GM19328 (cell line): Measurements from ENCODE around the gene MATN1.

Experiments used
- ATAC-seq: cut with Tn5 transposase; IDR thresholded peaks from one replicate; pipeline ENCODE4 v1.9.1; 2021; ENCODE audit warnings: mild to moderate bottlenecking, moderate library complexity; ENCODE audit not compliant: unreplicated experiment

The MATN1 gene

DNA sequence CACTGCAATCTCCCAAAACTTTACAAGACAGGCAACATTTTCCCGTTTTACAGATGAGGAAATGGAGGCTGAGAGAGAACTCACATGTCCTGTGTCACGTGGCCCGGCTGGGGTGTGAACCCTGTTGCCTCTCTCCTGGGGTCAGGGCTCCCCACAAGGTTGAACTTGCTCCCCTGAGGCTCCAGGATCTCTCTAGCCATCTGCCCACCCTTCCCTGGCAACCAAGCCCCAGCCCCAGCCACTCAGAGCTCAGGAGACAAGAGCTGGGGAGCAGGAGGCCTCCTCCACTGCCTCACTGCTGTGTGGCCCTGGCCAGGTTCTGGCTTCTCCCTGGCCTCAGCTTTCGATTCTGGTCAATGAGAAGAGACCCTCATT lies 22.4 kb upstream of the MATN1 start:
- ATAC-seq: no peak

GRCh38 chr1:30745156-30745833 lies 21.9 kb upstream of the MATN1 start:
- no peak for ATAC-seq

DNA sequence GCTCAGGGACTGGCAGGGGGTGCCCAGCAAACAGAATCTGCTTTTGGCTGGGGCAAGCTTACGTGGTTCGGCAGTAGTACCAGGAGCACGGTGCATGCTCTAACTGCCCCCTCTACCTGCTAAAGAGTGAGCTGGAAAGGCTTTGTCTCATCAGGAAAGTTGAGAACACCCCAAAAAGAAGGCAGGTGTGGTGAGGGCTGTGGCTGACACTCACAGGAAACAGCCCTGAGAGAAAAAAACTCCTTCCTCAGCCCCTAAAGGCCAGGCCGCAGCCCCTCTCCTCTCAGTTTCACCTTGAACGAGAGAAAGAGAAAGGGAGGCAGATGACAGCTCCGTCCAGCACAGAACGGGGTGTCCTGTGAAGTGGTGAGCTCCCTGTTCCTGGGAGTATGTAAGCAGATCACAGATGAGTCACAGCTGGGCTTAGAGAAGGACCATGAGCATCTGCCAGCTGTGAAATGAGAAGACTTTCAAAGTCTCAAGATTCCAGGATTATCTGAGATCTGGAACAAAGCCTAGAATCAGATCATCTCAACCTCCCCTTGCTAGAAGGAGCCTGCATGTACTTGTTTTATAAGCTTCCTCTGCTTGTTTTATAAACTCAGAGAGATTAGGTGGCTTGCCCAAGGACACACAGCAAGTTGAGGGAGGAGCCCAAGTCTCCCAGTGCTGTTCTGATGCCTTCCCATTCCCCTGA lies 20.8 kb upstream of the MATN1 start:
- ATAC-seq: no peak

GRCh38 chr1:30743584-30744059 lies 20.2 kb upstream of the MATN1 start:
- no peak for ATAC-seq

DNA sequence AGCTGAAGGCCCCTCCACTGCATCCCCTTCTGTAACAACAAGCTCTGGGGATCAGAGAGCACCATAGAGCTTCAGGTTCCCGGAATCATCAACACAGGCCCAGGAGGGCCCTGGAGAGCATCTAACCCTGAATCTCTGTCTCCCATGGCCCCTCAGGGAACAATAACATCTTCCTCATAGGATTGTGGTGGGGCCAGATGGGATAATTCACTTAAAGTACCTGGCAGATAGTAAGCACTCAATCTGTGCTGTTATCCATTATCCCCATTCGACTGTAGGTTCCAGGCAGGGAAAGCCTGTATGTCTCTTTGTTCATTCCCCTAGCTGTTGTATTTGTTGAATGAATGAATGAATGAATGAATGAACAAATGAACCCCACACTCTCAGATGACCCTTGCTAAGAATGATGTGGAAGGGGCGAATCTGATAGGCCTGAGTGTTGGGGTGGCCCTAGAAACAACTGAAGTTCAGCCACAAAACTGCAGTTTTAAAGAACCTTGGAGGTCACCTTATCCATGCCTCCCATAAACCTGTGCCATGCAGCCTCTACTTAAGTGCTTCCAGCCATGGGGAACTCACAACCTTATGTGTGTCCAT lies 19.7 kb upstream of the MATN1 start:
- ATAC-seq: no peak

- ATAC-seq: no peak
Observed at GRCh38 chr1:30742300-30742962, 19.0 kb upstream of the MATN1 start.

DNA sequence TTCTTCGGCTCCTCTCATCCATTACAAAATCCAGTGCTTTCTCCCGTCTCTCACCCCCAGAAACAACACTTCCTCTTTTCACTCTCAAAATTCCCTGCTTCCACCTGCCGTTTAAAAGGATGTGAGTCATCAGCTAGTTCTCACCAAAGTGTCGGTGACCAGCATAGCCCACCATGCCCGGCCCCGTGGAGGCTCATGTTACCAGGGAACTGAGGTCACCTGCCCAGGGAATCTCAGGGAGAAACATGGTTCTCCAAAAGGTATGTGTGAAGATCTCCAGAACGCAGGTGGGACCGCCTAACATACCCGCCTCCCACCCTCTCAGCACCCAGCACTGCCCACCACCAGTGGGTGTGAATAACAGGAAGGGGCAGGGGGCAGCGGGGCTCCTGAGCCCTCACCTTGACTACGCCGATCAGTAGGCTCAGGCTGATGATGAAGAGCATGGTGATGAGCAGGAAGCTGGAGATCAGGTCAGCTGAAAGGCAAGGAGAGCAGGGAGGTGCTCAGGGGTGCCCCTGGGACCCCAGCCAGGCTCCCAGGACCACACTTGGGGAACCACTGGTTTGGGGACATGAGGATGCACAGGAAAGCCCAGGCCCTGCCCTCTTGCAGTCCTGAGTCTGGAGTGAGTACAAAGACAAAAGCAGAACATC lies 18.0 kb upstream of the MATN1 start:
- no peak for ATAC-seq

GRCh38 chr1:30740251-30741238 lies 17.2 kb upstream of the MATN1 start:
- ATAC-seq: no peak

DNA sequence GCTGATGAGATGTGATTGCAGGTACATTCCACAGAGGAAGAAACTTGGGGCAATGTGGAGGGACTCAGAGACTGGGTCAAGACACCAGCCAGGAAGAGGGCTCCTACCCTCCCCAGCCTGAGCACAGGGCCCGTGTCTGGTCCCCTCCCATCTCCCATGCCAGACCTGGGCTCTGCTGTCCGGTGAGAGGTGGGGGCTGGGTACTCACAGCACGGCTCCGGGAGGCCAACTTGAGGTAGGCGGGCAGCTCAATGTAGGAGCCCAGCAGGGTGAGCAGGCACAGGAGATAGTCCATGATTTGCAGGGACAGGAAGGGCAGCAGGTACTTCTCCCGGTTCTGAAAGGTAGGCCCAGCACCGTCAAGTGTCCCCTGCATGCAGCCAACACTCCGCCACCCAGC lies 16.2 kb upstream of the MATN1 start:
- ATAC-seq: no peak

DNA sequence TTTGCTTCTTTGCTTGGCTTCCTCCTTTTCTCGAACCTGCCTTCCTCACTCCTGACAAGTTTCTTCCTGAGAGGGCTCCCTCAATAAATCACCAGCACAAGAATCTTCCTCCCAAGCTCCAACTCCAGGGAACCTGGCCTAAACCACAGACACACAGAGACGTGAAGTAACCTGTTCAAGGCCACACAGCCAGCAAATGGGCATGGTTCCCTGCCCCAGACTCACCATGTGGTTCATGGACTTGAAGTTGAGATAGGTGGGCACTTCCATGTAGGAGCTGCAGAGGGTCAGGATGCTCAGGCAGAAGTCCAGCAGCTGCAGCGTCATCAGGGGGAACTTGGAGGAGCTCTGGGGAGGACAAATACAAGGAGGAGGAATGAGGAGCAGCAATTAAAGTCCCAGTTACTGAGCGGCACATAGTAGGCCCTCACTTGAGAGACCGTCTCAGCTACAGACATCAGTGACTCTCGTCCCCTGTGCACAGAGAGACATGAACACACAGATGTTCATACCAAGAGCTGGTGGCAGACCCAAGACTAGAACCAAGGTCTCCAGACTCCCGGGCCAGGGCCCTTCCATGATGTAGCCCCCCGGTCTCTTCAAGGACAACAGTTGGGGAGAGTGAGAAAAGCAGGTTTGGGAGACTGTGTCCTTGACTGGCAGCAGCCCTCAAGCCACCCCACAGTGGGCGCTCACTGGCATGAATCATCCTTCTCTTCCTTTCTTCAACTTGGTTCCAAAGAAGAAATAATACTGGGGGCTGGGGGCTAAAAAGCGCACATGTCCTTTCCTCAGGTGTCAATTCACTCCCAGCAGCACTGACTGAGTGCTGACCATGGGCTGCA lies 15.6 kb upstream of the MATN1 start:
- ATAC-seq: no peak

GRCh38 chr1:30738040-30738714 lies 14.8 kb upstream of the MATN1 start:
- ATAC-seq: no peak

- ATAC-seq: no peak
Observed at GRCh38 chr1:30737357-30738039, 14.1 kb upstream of the MATN1 start.

DNA sequence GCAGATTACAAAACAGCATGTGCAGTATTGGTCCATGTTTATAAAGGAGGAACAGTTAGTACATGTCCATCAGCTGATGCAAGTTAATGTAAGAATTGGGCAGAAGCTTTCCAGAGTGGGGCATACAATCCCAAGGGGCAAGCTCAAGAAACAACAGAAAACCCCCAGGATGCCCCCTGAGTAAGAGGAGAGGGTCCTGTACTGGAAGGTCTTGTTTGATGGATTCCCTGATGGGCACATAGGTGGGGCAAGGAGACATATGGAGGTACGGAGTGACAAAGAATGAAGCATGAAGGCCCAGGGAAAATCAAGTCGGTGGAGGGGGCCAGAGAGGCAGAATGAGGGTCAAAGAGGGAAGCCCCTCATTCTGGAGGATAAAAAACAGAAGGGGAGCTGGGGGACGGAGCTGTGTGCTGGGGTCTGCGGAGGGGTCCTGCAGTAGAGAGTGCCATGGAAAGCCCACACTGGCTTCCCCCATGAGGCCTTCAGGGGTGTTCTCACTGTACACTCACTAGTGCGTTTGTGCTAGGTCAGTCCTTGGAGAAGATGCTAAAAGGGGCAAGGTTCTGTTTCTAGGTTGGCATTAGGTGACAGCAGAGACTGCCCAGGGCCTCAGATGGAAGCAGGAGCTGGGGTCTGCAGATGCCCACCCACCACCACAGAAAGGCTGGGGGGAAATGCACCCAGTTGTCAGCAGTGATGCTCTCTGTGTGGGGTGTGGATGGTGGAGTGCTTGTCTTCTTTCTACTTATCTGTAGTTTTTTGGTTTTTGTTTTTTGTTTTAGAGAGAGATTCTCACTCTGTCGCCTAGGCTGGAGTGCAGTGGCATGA lies 12.5 kb upstream of the MATN1 start:
- ATAC-seq: no peak

- ATAC-seq: no peak
Observed at GRCh38 chr1:30735124-30735523, 11.7 kb upstream of the MATN1 start.

- ATAC-seq: no peak
Observed at GRCh38 chr1:30734580-30734979, 11.2 kb upstream of the MATN1 start.

- ATAC-seq: no peak
Observed at GRCh38 chr1:30734106-30734505, 10.7 kb upstream of the MATN1 start.

DNA sequence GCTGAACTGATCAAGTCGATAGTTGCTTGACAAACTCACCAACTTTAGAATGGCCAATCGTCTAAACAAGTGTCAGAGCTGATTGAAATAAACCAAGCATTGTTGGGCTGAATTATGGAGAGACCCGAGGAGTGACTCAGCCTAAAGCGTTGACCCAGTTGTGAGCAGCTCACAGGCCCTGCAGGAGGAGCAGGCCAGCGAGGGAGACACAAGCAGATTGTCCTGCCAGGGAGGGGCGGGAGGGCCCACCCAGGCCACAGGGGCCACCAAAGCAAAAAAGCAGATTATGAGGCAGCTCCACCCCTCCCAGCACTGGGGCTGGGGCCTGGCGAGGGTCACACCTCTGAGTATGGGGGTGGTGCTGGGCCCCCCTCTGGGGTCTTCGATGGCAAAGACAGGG lies 10.1 kb upstream of the MATN1 start:
- ATAC-seq: no peak
